HEK293 (cell line): ENCODE results near the gene ZBTB22.
A peak's percentile ranks its signal among the peaks of the same experiment; 100 is the strongest.
"Not testable (repeated sequence)": the region's sequence is repeated elsewhere in the genome, so short reads cannot be mapped to it uniquely, and the experiment has no call there.

ENCODE experiments used
- CTCF ChIA-PET: fragments of 350-600 bp; formaldehyde crosslinking; extraction: SDS; loops from one replicate; lab custom pipeline; 2021; ENCODE audit warnings: antibody characterized with exemption; lab: Yijun Ruan, JAX
- POLR2A ChIA-PET: fragments of 300-600 bp; formaldehyde crosslinking; extraction: SDS; loops from one replicate; lab custom pipeline; 2020; ENCODE audit warnings: antibody characterized with exemption, inconsistent platforms; lab: Yijun Ruan, JAX
- H3K27ac ChIP-seq: fragments of 200-500 bp; sonication (Bioruptor generic); 2 replicates; pipeline ENCODE4 v1.5.1; 2014; ENCODE audit warnings: low read depth, low read length, control low read depth, inconsistent platforms; ENCODE audit errors: extremely low read depth
- H3K36me3 ChIP-seq, 2 experiments: fragments of 200-500 bp in 1 of 2; sonication (Bioruptor generic) in 1 of 2; 1 replicate in 1 of 2; 2 replicates in 1 of 2; pipeline ENCODE4 v1.5.1; 2014 to 2017; ENCODE audit warnings: inconsistent platforms in 2 of 2, low read length in 2 of 2; ENCODE audit not compliant: control insufficient read depth in 2 of 2, insufficient read depth in 1 of 2
- H3K4me1 ChIP-seq: fragments of 200-500 bp; sonication (Bioruptor generic); 2 replicates; pipeline ENCODE4 v1.5.1; 2014; ENCODE audit warnings: mild to moderate bottlenecking, low read length, inconsistent platforms; ENCODE audit not compliant: control insufficient read depth, insufficient read depth
- H3K4me3 ChIP-seq: 2 replicates; pipeline ENCODE4 v1.5.1; 2011; ENCODE audit warnings: low read depth, mild to moderate bottlenecking, control low read depth, low read length, moderate library complexity
- H3K9me3 ChIP-seq: fragments of 200-500 bp; sonication (Bioruptor generic); 2 replicates; pipeline ENCODE4 v1.5.1; 2014; ENCODE audit warnings: low read depth, low read length, inconsistent platforms; ENCODE audit not compliant: control insufficient read depth, insufficient read depth
- EGR2 ChIP-seq: fragments of 450-650 bp; formaldehyde crosslinking; IDR thresholded peaks from 2 replicates; pipeline ENCODE4 v1.5.1; 2016; ENCODE audit warnings: low read depth, missing biosample characterization, missing genetic modification characterization
- KLF10 ChIP-seq: fragments of 450-650 bp; IDR thresholded peaks from 2 replicates; pipeline ENCODE4 v1.5.1; 2018; ENCODE audit warnings: missing biosample characterization, mild to moderate bottlenecking, missing genetic modification characterization
- SCRT2 ChIP-seq: fragments of 450-650 bp; formaldehyde crosslinking; IDR thresholded peaks from 2 replicates; pipeline ENCODE4 v1.5.1; 2016; ENCODE audit warnings: missing biosample characterization, missing genetic modification characterization
- YY1 ChIP-seq: fragments of 450-650 bp; formaldehyde crosslinking; IDR thresholded peaks from 2 replicates; pipeline ENCODE4 v1.5.1; 2018; ENCODE audit warnings: missing biosample characterization, missing genetic modification characterization
- ZFHX2 ChIP-seq: fragments of 450-650 bp; formaldehyde crosslinking; conservative IDR thresholded peaks from 2 replicates; pipeline ENCODE4 v1.5.1; 2016; ENCODE audit warnings: missing biosample characterization, missing genetic modification characterization
- ZNF121 ChIP-seq: fragments of 450-650 bp; formaldehyde crosslinking; IDR thresholded peaks from 2 replicates; pipeline ENCODE4 v1.5.1; 2016; ENCODE audit warnings: missing biosample characterization, missing genetic modification characterization
- ZNF354C ChIP-seq: fragments of 450-650 bp; formaldehyde crosslinking; IDR thresholded peaks from 2 replicates; pipeline ENCODE4 v1.5.1; 2016; ENCODE audit warnings: missing biosample characterization, missing genetic modification characterization, low read depth, borderline replicate concordance
- ZNF707 ChIP-seq: fragments of 450-650 bp; formaldehyde crosslinking; IDR thresholded peaks from 2 replicates; pipeline ENCODE4 v1.5.1; 2016; ENCODE audit warnings: missing biosample characterization, missing genetic modification characterization
- ZNF785 ChIP-seq: fragments of 450-650 bp; formaldehyde crosslinking; IDR thresholded peaks from 2 replicates; pipeline ENCODE4 v1.5.1; 2016; ENCODE audit warnings: missing biosample characterization, missing genetic modification characterization
- TF ChIP-seq, protein P1 (sequence below): fragments of 450-650 bp; formaldehyde crosslinking; IDR thresholded peaks from 2 replicates; pipeline ENCODE4 v1.5.1; 2016; ENCODE audit warnings: missing biosample characterization, missing genetic modification characterization
- TF ChIP-seq, protein P2 (sequence below): fragments of 450-650 bp; formaldehyde crosslinking; IDR thresholded peaks from 2 replicates; pipeline ENCODE4 v1.5.1; 2016; ENCODE audit warnings: missing biosample characterization, missing genetic modification characterization
- TF ChIP-seq, protein P3 (sequence below): fragments of 450-650 bp; formaldehyde crosslinking; IDR thresholded peaks from 2 replicates; pipeline ENCODE4 v1.5.1; 2016; ENCODE audit warnings: missing biosample characterization, missing genetic modification characterization
- TF ChIP-seq, protein P4 (sequence below): fragments of 450-650 bp; formaldehyde crosslinking; IDR thresholded peaks from 2 replicates; pipeline ENCODE4 v1.5.1; 2016; ENCODE audit warnings: missing biosample characterization, missing genetic modification characterization

ZBTB22 gene

GRCh38 chr6:33364475-33365205, 47.1 kb upstream of the ZBTB22 start (continued):
- TF ChIP-seq, protein P1, sequence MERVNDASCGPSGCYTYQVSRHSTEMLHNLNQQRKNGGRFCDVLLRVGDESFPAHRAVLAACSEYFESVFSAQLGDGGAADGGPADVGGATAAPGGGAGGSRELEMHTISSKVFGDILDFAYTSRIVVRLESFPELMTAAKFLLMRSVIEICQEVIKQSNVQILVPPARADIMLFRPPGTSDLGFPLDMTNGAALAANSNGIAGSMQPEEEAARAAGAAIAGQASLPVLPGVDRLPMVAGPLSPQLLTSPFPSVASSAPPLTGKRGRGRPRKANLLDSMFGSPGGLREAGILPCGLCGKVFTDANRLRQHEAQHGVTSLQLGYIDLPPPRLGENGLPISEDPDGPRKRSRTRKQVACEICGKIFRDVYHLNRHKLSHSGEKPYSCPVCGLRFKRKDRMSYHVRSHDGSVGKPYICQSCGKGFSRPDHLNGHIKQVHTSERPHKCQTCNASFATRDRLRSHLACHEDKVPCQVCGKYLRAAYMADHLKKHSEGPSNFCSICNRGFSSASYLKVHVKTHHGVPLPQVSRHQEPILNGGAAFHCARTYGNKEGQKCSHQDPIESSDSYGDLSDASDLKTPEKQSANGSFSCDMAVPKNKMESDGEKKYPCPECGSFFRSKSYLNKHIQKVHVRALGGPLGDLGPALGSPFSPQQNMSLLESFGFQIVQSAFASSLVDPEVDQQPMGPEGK (tag by site-specific recombination): peak; percentile 40; the same call in 1 of the 2 replicates
- TF ChIP-seq, protein P2, sequence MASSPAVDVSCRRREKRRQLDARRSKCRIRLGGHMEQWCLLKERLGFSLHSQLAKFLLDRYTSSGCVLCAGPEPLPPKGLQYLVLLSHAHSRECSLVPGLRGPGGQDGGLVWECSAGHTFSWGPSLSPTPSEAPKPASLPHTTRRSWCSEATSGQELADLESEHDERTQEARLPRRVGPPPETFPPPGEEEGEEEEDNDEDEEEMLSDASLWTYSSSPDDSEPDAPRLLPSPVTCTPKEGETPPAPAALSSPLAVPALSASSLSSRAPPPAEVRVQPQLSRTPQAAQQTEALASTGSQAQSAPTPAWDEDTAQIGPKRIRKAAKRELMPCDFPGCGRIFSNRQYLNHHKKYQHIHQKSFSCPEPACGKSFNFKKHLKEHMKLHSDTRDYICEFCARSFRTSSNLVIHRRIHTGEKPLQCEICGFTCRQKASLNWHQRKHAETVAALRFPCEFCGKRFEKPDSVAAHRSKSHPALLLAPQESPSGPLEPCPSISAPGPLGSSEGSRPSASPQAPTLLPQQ (tag by site-specific recombination): peak; percentile 81
- TF ChIP-seq, protein P3, sequence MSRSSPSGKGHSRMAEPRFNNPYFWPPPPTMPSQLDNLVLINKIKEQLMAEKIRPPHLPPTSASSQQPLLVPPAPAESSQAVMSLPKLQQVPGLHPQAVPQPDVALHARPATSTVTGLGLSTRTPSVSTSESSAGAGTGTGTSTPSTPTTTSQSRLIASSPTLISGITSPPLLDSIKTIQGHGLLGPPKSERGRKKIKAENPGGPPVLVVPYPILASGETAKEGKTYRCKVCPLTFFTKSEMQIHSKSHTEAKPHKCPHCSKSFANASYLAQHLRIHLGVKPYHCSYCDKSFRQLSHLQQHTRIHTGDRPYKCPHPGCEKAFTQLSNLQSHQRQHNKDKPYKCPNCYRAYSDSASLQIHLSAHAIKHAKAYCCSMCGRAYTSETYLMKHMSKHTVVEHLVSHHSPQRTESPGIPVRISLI: peak; percentile 78; the same call in 1 of the 2 replicates
- TF ChIP-seq, all 188 proteins: peak for 10; not testable (repeated sequence) for 178

DNA sequence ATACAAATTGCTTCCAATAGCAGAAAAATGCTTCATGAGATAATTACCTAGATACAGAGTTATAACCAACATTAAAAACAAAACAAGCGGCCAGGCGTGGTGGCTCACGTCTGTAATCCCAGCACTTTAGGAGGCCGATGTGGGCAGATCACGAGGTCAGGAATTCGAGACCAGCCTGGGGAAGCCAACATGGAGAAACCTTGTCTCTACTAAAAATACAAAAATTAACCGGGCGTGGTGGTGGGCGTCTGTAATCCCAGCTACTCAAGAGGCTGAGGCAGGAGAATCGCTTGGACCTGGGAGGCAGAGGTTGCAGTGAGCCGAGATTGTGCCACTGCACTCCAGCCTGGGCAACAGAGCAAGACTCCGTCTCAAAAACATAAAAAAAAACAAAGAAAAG, 45.9 kb upstream of the ZBTB22 start:
- H3K4me3 ChIP-seq, H3K9me3 ChIP-seq, H3K4me1 ChIP-seq, H3K27ac ChIP-seq, H3K36me3 ChIP-seq: not testable (repeated sequence)
- TF ChIP-seq ZNF121 (tag by site-specific recombination) (peak; percentile 69; the same call in 1 of the 2 replicates), EGR2 (peak; percentile 65), ZFHX2 (peak; percentile 76)
- ChIA-PET POLR2A (interaction anchor here (1.2 kb wide), 1 partner anchor 12 kb away, joined by 6 read pairs; no protein-coding TSS in a partner anchor), CTCF (interaction anchor here (0.6 to 6.2 kb wide), 2 partner anchors 18 to 335 kb away, joined by 3 to 30 read pairs; no protein-coding TSS in a partner anchor)

DNA sequence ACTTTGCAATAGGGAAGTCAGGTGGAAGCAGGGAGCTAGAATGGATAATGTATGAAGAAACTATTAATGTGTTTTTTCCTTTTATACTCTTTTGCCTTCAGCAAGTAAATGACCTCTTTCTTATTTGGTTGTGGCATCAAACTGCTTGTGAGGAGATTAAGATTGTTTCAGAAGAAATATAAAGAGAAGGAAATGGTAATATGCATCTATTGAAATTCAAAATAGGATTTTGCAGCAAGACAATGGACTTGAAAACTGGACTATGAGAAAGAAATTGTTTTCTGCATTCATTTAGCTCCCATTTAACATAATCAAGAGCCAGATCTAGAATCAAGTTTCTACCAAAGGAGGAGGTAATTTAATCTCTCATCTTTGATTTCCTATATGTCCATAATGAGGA, 41.8 kb upstream of the ZBTB22 start:
- Histone ChIP-seq H3K36me3 (no peaks in the 10 kb centered on the region), H3K27ac (no peak overlapping the region), H3K4me3 (no peak overlapping the region), H3K4me1 (peaks cover 3% of the 10 kb centered on the region; the same call in 1 of the 2 replicates), H3K9me3 (no peaks in the 10 kb centered on the region)
- TF ChIP-seq YY1 (tag by site-specific recombination): no peak
- no peak for TF ChIP-seq KLF10 (tag by site-specific recombination)
- TF ChIP-seq ZNF354C: no peak
- no peak for TF ChIP-seq ZNF707
- TF ChIP-seq, protein P4, sequence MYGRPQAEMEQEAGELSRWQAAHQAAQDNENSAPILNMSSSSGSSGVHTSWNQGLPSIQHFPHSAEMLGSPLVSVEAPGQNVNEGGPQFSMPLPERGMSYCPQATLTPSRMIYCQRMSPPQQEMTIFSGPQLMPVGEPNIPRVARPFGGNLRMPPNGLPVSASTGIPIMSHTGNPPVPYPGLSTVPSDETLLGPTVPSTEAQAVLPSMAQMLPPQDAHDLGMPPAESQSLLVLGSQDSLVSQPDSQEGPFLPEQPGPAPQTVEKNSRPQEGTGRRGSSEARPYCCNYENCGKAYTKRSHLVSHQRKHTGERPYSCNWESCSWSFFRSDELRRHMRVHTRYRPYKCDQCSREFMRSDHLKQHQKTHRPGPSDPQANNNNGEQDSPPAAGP (tag by site-specific recombination): no peak
- no peak for TF ChIP-seq SCRT2 (tag by site-specific recombination)
- no peak for TF ChIP-seq ZNF785
- CTCF ChIA-PET: interaction anchor here (0.6 to 1.5 kb wide), 4 partner anchors 14 to 121 kb away, joined by 3 to 7 read pairs (median 5); no protein-coding TSS in a partner anchor
- POLR2A ChIA-PET: no interaction called here

DNA sequence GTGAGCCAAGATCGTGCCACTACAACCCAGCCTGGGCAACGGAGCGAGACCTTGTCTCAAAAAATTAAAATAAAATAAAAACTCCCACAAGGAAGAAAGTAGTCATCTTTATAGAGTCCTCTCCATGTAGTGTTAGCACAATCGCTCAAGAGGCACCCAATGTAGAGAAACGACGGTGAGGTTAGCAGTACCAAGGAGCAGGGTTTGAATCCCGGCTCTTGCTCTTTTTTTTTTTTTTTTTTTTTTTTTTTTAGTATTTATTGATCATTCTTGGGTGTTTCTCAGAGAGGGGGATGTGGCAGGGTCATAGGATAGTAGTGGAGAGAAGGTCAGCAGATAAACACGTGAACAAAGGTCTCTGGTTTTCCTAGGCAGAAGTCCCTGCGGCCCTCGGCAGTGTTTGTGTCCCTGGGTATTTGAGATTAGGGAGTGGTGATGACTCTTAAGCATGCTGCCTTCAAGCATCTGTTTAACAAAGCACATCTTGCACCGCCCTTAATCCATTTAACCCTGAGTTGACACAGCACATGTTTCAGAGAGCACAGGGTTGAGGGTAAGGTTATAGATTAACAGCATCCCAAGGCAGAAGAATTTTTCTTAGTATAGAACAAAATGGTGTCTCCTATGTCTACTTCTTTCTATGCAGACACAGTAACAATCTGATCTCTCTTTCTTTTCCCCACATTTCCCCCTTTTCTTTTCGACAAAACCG, 39.8 kb upstream of the ZBTB22 start:
- H3K36me3 ChIP-seq, H3K4me3 ChIP-seq, H3K9me3 ChIP-seq, H3K27ac ChIP-seq, H3K4me1 ChIP-seq, POLR2A ChIA-PET: not testable (repeated sequence)
- CTCF ChIA-PET: interaction anchor here (1.2 kb wide), 1 partner anchor 13 kb away, joined by 4 read pairs; no protein-coding TSS in a partner anchor
